DOHH2 (cell line): ENCODE results near the gene AK8.

Experiments
- H3F3A ChIP-seq: fragments of 200-600 bp; sonication (generic), shearing (Covaris generic); 2 replicates; pipeline ENCODE4 v1.6.0; 2016; ENCODE audit warnings: antibody characterized with exemption, mild to moderate bottlenecking; ENCODE audit not compliant: control insufficient read depth, insufficient read depth
- H3K27ac ChIP-seq: fragments of 200-600 bp; sonication (generic); 2 replicates; pipeline ENCODE4 v1.5.1; 2014; ENCODE audit warnings: low read depth, mild to moderate bottlenecking, low read length, moderate library complexity
- H3K27me3 ChIP-seq: fragments of 200-600 bp; sonication (generic); 2 replicates; pipeline ENCODE4 v1.6.1; 2014; ENCODE audit warnings: mild to moderate bottlenecking, low read length, mixed read lengths; ENCODE audit not compliant: control insufficient read depth
- H3K36me3 ChIP-seq: fragments of 200-600 bp; sonication (generic); 2 replicates; pipeline ENCODE4 v1.6.1; 2014; ENCODE audit warnings: mild to moderate bottlenecking, low read length, moderate library complexity, mixed read lengths; ENCODE audit not compliant: control insufficient read depth
- H3K4me1 ChIP-seq: fragments of 200-600 bp; sonication (generic); 2 replicates; pipeline ENCODE4 v1.6.1; 2014; ENCODE audit warnings: mild to moderate bottlenecking, low read length, mixed read lengths; ENCODE audit not compliant: control insufficient read depth
- H3K4me2 ChIP-seq: fragments of 200-600 bp; sonication (generic); 2 replicates; pipeline ENCODE4 v1.6.0; 2014; ENCODE audit warnings: mild to moderate bottlenecking, low read length, moderate library complexity
- H3K4me3 ChIP-seq: fragments of 200-600 bp; sonication (generic); 2 replicates; pipeline ENCODE4 v1.5.1; 2014; ENCODE audit warnings: mild to moderate bottlenecking, low read length, mixed read lengths
- H3K79me2 ChIP-seq: fragments of 200-600 bp; sonication (generic); 2 replicates; pipeline ENCODE4 v1.6.1; 2014; ENCODE audit warnings: mild to moderate bottlenecking, low read length, mixed read lengths; ENCODE audit not compliant: control insufficient read depth
- H3K9me2 ChIP-seq: fragments of 200-600 bp; sonication (generic); replicated peaks from 2 replicates; pipeline ENCODE4 v1.6.1; 2014; ENCODE audit warnings: mild to moderate bottlenecking, low read length, mixed read lengths; ENCODE audit not compliant: control insufficient read depth
- H3K9me3 ChIP-seq: fragments of 200-600 bp; sonication (generic); 2 replicates; pipeline ENCODE4 v1.6.1; 2014; ENCODE audit warnings: antibody characterized with exemption, low read length, mixed read lengths; ENCODE audit not compliant: control insufficient read depth, insufficient read depth
- H4K20me1 ChIP-seq: fragments of 200-600 bp; sonication (generic); 2 replicates; pipeline ENCODE4 v1.6.0; 2014; ENCODE audit warnings: low read depth, mild to moderate bottlenecking, antibody characterized with exemption, low read length, moderate library complexity; ENCODE audit not compliant: control insufficient read depth, insufficient read depth
- CTCF ChIP-seq: fragments of 200-600 bp; sonication (generic); IDR thresholded peaks from one replicate; pipeline ENCODE4 v1.5.1; 2014; ENCODE audit warnings: antibody characterized with exemption, mild to moderate bottlenecking, low read depth, low read length; ENCODE audit not compliant: poor library complexity, severe bottlenecking
- EZH2phosphoT487 ChIP-seq: fragments of 200-600 bp; sonication (generic); IDR thresholded peaks from 2 replicates; pipeline ENCODE4 v1.6.1; 2017; ENCODE audit warnings: borderline replicate concordance, mild to moderate bottlenecking, antibody characterized with exemption, low read length, moderate library complexity, mixed read lengths

The AK8 gene

GRCh38 chr9:132880324-132880661, 2.2 kb upstream of the AK8 start:
- Histone ChIP-seq H3K4me2 (no peak overlapping the region), H3K4me1 (peaks cover 18% of the 10 kb centered on the region), H3K4me3 (no peak overlapping the region), H3K79me2 (no peaks in the 10 kb centered on the region), H4K20me1 (no peaks in the 10 kb centered on the region), H3K36me3 (0 out of 2 replicates have a peak, but pooled peaks cover 2% of the 10 kb centered on the region), H3K27me3 (no peaks in the 10 kb centered on the region), H3K27ac (no peak overlapping the region), H3F3A (peaks cover 11% of the 10 kb centered on the region), H3K9me3 (no peaks in the 10 kb centered on the region), H3K9me2 (no peaks in the 10 kb centered on the region)
- no peak for TF ChIP-seq EZH2phosphoT487
- no peak for TF ChIP-seq CTCF

DNA sequence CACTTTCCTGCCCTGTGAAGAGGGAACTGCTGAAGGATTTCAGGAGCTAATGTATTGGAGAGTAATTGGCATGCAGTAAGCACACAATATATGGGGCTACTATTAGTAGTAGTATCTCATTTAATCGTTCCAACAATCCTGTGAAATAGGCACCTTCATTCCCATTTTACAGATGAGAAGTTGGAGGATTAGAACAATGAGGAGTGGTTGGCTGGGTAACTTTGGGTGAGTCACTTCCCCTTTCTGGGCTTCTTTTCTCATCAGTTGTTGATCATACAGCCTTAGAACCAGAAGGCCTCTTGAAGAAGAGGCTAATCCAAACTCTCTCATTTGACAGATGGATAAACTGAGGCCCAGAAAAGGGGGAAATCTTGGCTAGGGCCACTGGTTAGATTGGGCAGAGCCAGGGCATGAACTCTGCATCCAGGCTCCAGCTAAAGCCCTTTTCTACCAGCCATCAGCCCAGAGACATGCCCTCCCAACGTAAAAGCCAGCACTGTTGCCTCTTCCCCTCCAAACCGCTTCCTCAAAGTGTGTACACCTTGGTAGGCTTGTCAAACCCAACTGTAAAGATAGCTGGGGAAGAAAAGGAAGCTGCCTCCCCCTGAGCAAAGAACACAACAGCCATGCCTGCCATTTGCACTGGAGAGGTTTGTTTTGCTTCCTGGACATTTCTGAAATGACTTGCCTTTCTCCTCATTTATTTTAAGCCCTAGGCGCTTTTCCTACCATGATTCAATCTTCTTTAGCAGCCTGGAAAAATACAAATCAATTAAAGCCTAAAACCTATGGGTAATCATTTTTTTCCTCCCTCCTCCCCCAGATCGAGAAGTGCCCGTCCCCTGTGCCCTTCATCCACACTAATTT, 1.6 kb upstream of the AK8 start:
- H3K27me3 ChIP-seq: no peaks in the 10 kb centered on the region
- TF ChIP-seq EZH2phosphoT487: no peak
- no peak for TF ChIP-seq CTCF
- H3K4me2 ChIP-seq: 0 out of 2 replicates have a peak overlapping the region, but pooled peaks have one; percentile 98
- no peak overlapping the region for H3K27ac ChIP-seq
- no peaks in the 10 kb centered on the region for H3K9me2 ChIP-seq
- H3K4me1 ChIP-seq: peaks cover 18% of the 10 kb centered on the region
- H3F3A ChIP-seq: peaks cover 11% of the 10 kb centered on the region
- H3K4me3 ChIP-seq: no peak overlapping the region
- 0 out of 2 replicates have a peak, but pooled peaks cover 2% of the 10 kb centered on the region for H3K36me3 ChIP-seq
- H3K79me2 ChIP-seq: no peaks in the 10 kb centered on the region
- H4K20me1 ChIP-seq: no peaks in the 10 kb centered on the region
- H3K9me3 ChIP-seq: no peaks in the 10 kb centered on the region

GRCh38 chr9:132878695-132879456, 792 bp upstream of the AK8 start, which contains the start of gene SPACA9:
Gene SPACA9 (plus strand): TSS chr9:132878898. CDS start chr9:132883948, 5,050 bp downstream.
- H3K27me3 ChIP-seq: no peaks in the 10 kb centered on the region
- H3K27ac ChIP-seq: no peak within 1 kb of the TSS
- TF ChIP-seq EZH2phosphoT487 (no peak), CTCF (no peak)

More at GRCh38 chr9:132878695-132879456, 792 bp upstream of the AK8 start, which contains the start of gene SPACA9:
- Histone ChIP-seq H3K4me3 (peak within 1 kb of the TSS; percentile 99), H3K9me2 (no peaks in the 10 kb centered on the region), H4K20me1 (no peaks in the 10 kb centered on the region), H3K9me3 (no peaks in the 10 kb centered on the region), H3K36me3 (0 out of 2 replicates have a peak, but pooled peaks cover 2% of the 10 kb centered on the region), H3K4me1 (peaks cover 18% of the 10 kb centered on the region), H3F3A (peaks cover 11% of the 10 kb centered on the region), H3K79me2 (no peaks in the 10 kb centered on the region), H3K4me2 (peak within 1 kb of the TSS; percentile 98)
